ENCODE results near the gene KRT14.
"Not testable (repeated sequence)": the region's sequence is repeated elsewhere in the genome, so short reads cannot be mapped to it uniquely, and the experiment has no call there.

The KRT14 gene

GRCh38 chr17:41578971-41579370, 7.7 kb downstream of the KRT14 start:
- no peak for DNase-seq (ENCODE audit: low spot score)

- DNase-seq (ENCODE audit: low spot score), result no peak
Measured at GRCh38 chr17:41578538-41578937, 8.2 kb downstream of the KRT14 start.

- not testable (repeated sequence) for DNase-seq (ENCODE audit: low spot score)
Measured at GRCh38 chr17:41576740-41577139, 10.0 kb downstream of the KRT14 start.

- no peak for DNase-seq (ENCODE audit: low spot score)
Measured at GRCh38 chr17:41575336-41575735, 11.4 kb downstream of the KRT14 start.

- DNase-seq (ENCODE audit: low spot score), result no peak
Measured at GRCh38 chr17:41571561-41572434, 14.9 kb downstream of the KRT14 start, which contains the start of gene KRT9. TSS of gene KRT9 (minus strand) at chr17:41572059. CDS start at chr17:41571992, 67 bp downstream.

GRCh38 chr17:41567317-41567716, 19.4 kb downstream of the KRT14 start:
- DNase-seq (ENCODE audit: low spot score), result no peak

- DNase-seq (ENCODE audit: low spot score), result no peak
Measured at GRCh38 chr17:41565338-41565737, 21.4 kb downstream of the KRT14 start.

- no peak for DNase-seq (ENCODE audit: low spot score)
Measured at GRCh38 chr17:41563607-41564170, 23.0 kb downstream of the KRT14 start.

- DNase-seq (ENCODE audit: low spot score), result no peak
Measured at GRCh38 chr17:41561554-41561953, 25.1 kb downstream of the KRT14 start.

- no peak for DNase-seq (ENCODE audit: low spot score)
Measured at GRCh38 chr17:41559548-41559947, 27.1 kb downstream of the KRT14 start.

GRCh38 chr17:41556931-41557330, 29.8 kb downstream of the KRT14 start:
- no peak for DNase-seq (ENCODE audit: low spot score)

GRCh38 chr17:41556306-41556705, 30.4 kb downstream of the KRT14 start:
- no peak for DNase-seq (ENCODE audit: low spot score)

GRCh38 chr17:41555105-41555887, 31.4 kb downstream of the KRT14 start:
- DNase-seq (ENCODE audit: low spot score), result no peak

- DNase-seq (ENCODE audit: low spot score), result no peak
Measured at GRCh38 chr17:41553987-41554680, 32.6 kb downstream of the KRT14 start.

GRCh38 chr17:41553176-41553575, 33.5 kb downstream of the KRT14 start:
- no peak for DNase-seq (ENCODE audit: low spot score)

GRCh38 chr17:41552455-41552854, 34.2 kb downstream of the KRT14 start:
- no peak for DNase-seq (ENCODE audit: low spot score)

- no peak for DNase-seq (ENCODE audit: low spot score)
Measured at GRCh38 chr17:41551365-41551764, 35.3 kb downstream of the KRT14 start.

GRCh38 chr17:41549596-41550039, 37.1 kb downstream of the KRT14 start:
- DNase-seq (ENCODE audit: low spot score), result no peak

- DNase-seq (ENCODE audit: low spot score), result peak; percentile 87
Measured at GRCh38 chr17:41548844-41549595, 37.7 kb downstream of the KRT14 start.

GRCh38 chr17:41547921-41548843, 38.5 kb downstream of the KRT14 start:
- DNase-seq (ENCODE audit: low spot score), result no peak
